Measurements from ENCODE around the gene EXOC2. TPM values are rescaled to one million over a fixed set of nuclear protein-coding genes. Genes with fewer than 3 reads are reported as not detected.

The EXOC2 gene
- total RNA-seq, 2 experiments from 2014 or later, result 22.5 to 24.8 TPM

DNA sequence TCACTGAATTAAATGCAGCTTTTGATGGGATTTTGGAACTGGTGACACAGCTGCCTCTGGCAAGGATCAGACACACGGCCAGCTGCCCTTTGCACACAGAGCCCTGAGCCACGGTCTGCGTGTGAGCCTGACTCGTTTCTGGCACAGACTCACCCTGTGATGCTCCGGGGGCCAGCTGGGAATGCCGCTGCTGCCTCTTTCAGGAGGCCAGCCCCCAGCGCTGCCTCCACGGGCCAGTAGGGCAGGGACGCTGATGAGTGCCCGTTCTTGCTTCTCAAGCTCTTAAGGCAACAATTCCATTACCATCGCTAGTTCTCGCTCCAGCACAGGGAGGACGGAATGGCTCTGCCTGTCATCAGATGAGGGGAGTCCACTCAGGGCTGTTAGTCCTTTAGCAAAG, 239.8 kb downstream of the EXOC2 start:
- intact Hi-C loops (cut with micrococcal nuclease; ENCODE audit: unreplicated experiment), result no loop called here
- Histone ChIP-seq H3K36me3 (ENCODE audit: insufficient read depth, low read length) (no peaks in the 10 kb centered on the region), H4K20me1 (ENCODE audit: insufficient read depth, low read length) (no peaks in the 10 kb centered on the region), H3K4me3 (ENCODE audit: low read depth, low read length, poor library complexity, severe bottlenecking) (no peak overlapping the region), H3K4me2 (ENCODE audit: low read length) (no peak overlapping the region), H3K4me1 (ENCODE audit: insufficient read depth, low read length, poor library complexity, severe bottlenecking) (no peaks in the 10 kb centered on the region), H3K27ac (ENCODE audit: low read depth, low read length, poor library complexity, severe bottlenecking) (no peak overlapping the region), H3K9me3 (ENCODE audit: low read length) (0 out of 2 replicates have a peak, but pooled peaks cover under 1% of the 10 kb centered on the region), H3K9me2 (ENCODE audit: insufficient read depth, low read length) (no peaks in the 10 kb centered on the region), H3K79me2 (ENCODE audit: insufficient read depth, low read depth, low read length) (no peaks in the 10 kb centered on the region), H2AFZ (ENCODE audit: low read length) (no peak overlapping the region)
- DNase-seq (ENCODE audit: low spot score), result no peak
- no peak for TF ChIP-seq CTCF (conservative IDR thresholded peaks at IDR 0.05; ENCODE audit: low read length)
- TF ChIP-seq EZH2phosphoT487 (IDR thresholded peaks at IDR 0.05; ENCODE audit: borderline replicate concordance, low read depth, low read length), result no peak
- BruUV-seq (replicated peaks), result no TSS peak
- ChIA-PET CTCF (ENCODE audit: unreplicated experiment) (no interaction called here), POLR2A (no interaction called here)

DNA sequence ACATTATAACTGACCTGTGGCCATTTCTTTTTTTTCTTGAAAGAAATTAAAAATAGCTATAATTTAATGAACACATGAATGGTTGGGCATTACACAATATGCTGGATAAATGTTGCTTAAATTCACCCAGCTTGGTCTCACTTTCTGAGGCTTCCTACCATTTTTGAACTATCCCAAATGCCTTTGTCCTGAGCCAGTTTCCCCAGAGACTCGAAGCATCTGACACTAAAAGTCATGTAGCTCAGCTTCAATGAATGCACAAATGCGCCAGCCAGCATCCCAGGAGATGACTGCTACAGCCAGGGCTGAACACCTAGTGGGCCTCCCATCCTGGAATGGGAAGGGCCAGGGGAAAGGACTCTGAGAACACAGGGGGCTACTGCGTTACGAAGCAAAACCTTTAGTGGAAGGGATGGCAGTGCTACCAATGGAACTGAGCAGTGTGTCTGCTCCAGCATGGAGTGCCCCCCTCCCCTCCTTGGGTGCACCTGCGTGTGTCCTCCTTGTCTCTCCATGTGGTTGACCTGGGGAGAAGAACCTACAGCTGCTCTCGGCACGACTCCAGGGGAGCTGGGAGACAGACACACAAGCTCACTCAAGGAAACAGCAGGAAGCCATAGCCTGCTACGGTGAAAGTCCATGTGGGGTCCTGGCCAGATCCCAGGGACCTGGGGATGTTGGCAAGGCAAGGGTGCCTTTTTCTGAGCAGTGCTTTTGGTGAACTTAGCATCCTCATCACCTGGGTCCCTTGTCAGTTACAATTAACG, 240.5 kb downstream of the EXOC2 start:
- no peak overlapping the region for H3K4me2 ChIP-seq (ENCODE audit: low read length)
- H3K36me3 ChIP-seq (ENCODE audit: insufficient read depth, low read length), result no peaks in the 10 kb centered on the region
- no peaks in the 10 kb centered on the region for H3K9me3 ChIP-seq (ENCODE audit: low read length)
- H4K20me1 ChIP-seq (ENCODE audit: insufficient read depth, low read length), result no peaks in the 10 kb centered on the region
- no peak for DNase-seq (ENCODE audit: low spot score)
- no peak overlapping the region for H3K27ac ChIP-seq (ENCODE audit: low read depth, low read length, poor library complexity, severe bottlenecking)
- no peaks in the 10 kb centered on the region for H3K9me2 ChIP-seq (ENCODE audit: insufficient read depth, low read length)
- ChIA-PET CTCF (ENCODE audit: unreplicated experiment) (no interaction called here), POLR2A (no interaction called here)
- intact Hi-C loops (cut with micrococcal nuclease; ENCODE audit: unreplicated experiment), result no loop called here
- TF ChIP-seq EZH2phosphoT487 (IDR thresholded peaks at IDR 0.05; ENCODE audit: borderline replicate concordance, low read depth, low read length) (no peak), CTCF (conservative IDR thresholded peaks at IDR 0.05; ENCODE audit: low read length) (no peak)
- no peaks in the 10 kb centered on the region for H3K79me2 ChIP-seq (ENCODE audit: insufficient read depth, low read depth, low read length)
- no peak overlapping the region for H2AFZ ChIP-seq (ENCODE audit: low read length)
- no TSS peak for BruUV-seq (replicated peaks)
- H3K4me3 ChIP-seq (ENCODE audit: low read depth, low read length, poor library complexity, severe bottlenecking), result no peak overlapping the region
- H3K4me1 ChIP-seq (ENCODE audit: insufficient read depth, low read length, poor library complexity, severe bottlenecking), result no peaks in the 10 kb centered on the region

- Histone ChIP-seq H2AFZ (ENCODE audit: low read length) (no peak overlapping the region), H3K27ac (ENCODE audit: low read depth, low read length, poor library complexity, severe bottlenecking) (no peak overlapping the region), H4K20me1 (ENCODE audit: insufficient read depth, low read length) (no peaks in the 10 kb centered on the region), H3K9me3 (ENCODE audit: low read length) (no peaks in the 10 kb centered on the region), H3K9me2 (ENCODE audit: insufficient read depth, low read length) (no peaks in the 10 kb centered on the region), H3K4me3 (ENCODE audit: low read depth, low read length, poor library complexity, severe bottlenecking) (no peak overlapping the region), H3K4me2 (ENCODE audit: low read length) (no peak overlapping the region), H3K79me2 (ENCODE audit: insufficient read depth, low read depth, low read length) (no peaks in the 10 kb centered on the region), H3K36me3 (ENCODE audit: insufficient read depth, low read length) (no peaks in the 10 kb centered on the region), H3K4me1 (ENCODE audit: insufficient read depth, low read length, poor library complexity, severe bottlenecking) (no peaks in the 10 kb centered on the region)
- TF ChIP-seq EZH2phosphoT487 (IDR thresholded peaks at IDR 0.05; ENCODE audit: borderline replicate concordance, low read depth, low read length) (no peak), CTCF (conservative IDR thresholded peaks at IDR 0.05; ENCODE audit: low read length) (no peak)
- intact Hi-C loops (cut with micrococcal nuclease; ENCODE audit: unreplicated experiment), result no loop called here
- ChIA-PET POLR2A (no interaction called here), CTCF (ENCODE audit: unreplicated experiment) (no interaction called here)
- BruUV-seq (replicated peaks), result no TSS peak
- no peak for DNase-seq (ENCODE audit: low spot score)
Measured at GRCh38 chr6:451847-452246, 241.1 kb downstream of the EXOC2 start.

Data from OCI-LY7 (cell line).